ENCODE data around the gene BLOC1S4.

DNA sequence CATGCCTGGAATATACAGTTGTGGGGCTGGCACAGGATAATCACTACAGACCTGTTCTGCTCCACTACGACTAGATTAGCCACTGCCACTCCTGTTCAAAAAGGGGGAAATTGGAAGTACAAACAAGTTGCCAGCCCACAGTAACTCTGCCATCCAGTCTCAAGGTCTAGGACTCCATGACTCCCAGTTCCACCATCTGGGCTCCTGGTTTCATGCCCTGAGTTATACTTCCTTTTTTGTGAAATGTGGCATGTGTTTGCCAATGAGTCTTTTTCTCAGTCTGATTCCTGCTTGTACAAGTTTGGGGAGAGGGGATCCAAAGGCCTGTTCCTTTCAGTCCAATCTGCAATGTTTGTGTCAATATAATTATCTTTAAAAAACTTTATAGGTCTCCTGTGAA, 1.0 kb upstream of the BLOC1S4 start:
- TF ChIP-seq, protein P1, sequence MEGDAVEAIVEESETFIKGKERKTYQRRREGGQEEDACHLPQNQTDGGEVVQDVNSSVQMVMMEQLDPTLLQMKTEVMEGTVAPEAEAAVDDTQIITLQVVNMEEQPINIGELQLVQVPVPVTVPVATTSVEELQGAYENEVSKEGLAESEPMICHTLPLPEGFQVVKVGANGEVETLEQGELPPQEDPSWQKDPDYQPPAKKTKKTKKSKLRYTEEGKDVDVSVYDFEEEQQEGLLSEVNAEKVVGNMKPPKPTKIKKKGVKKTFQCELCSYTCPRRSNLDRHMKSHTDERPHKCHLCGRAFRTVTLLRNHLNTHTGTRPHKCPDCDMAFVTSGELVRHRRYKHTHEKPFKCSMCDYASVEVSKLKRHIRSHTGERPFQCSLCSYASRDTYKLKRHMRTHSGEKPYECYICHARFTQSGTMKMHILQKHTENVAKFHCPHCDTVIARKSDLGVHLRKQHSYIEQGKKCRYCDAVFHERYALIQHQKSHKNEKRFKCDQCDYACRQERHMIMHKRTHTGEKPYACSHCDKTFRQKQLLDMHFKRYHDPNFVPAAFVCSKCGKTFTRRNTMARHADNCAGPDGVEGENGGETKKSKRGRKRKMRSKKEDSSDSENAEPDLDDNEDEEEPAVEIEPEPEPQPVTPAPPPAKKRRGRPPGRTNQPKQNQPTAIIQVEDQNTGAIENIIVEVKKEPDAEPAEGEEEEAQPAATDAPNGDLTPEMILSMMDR (IDR thresholded peaks at IDR 0.05; ENCODE audit: insufficient read depth, low read length, poor library complexity, severe bottlenecking), result no peak
- no peak for TF ChIP-seq EZH2phosphoT487 (conservative IDR thresholded peaks at IDR 0.05; ENCODE audit: low read length)

All from SU-DHL-6 (cell line).